ENCODE results near the gene KHDC3L.
"Not testable (repeated sequence)": the region's sequence is repeated elsewhere in the genome, so short reads cannot be mapped to it uniquely, and the experiment has no call there.

KHDC3L gene

GRCh38 chr6:73369563-73369962 is 7.1 kb downstream of the KHDC3L start, which contains the start of gene OOEP:
Gene OOEP (minus strand): TSS chr6:73369897. CDS start chr6:73369792, 105 bp downstream.
- no peak for DNase-seq (ENCODE audit: low read depth)

GRCh38 chr6:73371984-73372383 is 9.5 kb downstream of the KHDC3L start:
- DNase-seq (ENCODE audit: low read depth): no peak

GRCh38 chr6:73372516-73372915 is 10.1 kb downstream of the KHDC3L start:
- DNase-seq (ENCODE audit: low read depth): no peak

GRCh38 chr6:73375216-73375615 is 12.8 kb downstream of the KHDC3L start:
- no peak for DNase-seq (ENCODE audit: low read depth)

- no peak for DNase-seq (ENCODE audit: low read depth)
Observed at GRCh38 chr6:73377225-73377624, 14.8 kb downstream of the KHDC3L start.

GRCh38 chr6:73381531-73381930 is 19.1 kb downstream of the KHDC3L start:
- DNase-seq (ENCODE audit: low read depth): not testable (repeated sequence)

GRCh38 chr6:73382462-73383113 is 20.1 kb downstream of the KHDC3L start:
- no peak for DNase-seq (ENCODE audit: low read depth)

- DNase-seq (ENCODE audit: low read depth): no peak
Observed at GRCh38 chr6:73388433-73388799, 26.0 kb downstream of the KHDC3L start.

- peak; percentile 28 for DNase-seq (ENCODE audit: low read depth)
Observed at GRCh38 chr6:73388800-73389512, 26.5 kb downstream of the KHDC3L start.

GRCh38 chr6:73389854-73390253 is 27.4 kb downstream of the KHDC3L start:
- DNase-seq (ENCODE audit: low read depth): no peak

GRCh38 chr6:73391675-73392074 is 29.2 kb downstream of the KHDC3L start:
- no peak for DNase-seq (ENCODE audit: low read depth)

GRCh38 chr6:73392188-73392587 is 29.7 kb downstream of the KHDC3L start:
- DNase-seq (ENCODE audit: low read depth): not testable (repeated sequence)

GRCh38 chr6:73393278-73393677 is 30.8 kb downstream of the KHDC3L start:
- DNase-seq (ENCODE audit: low read depth): no peak

GRCh38 chr6:73394577-73395354 is 32.3 kb downstream of the KHDC3L start, which contains the start of gene DDX43:
Gene DDX43 (plus strand): TSS chr6:73394828. CDS start chr6:73394906, 78 bp downstream.
- no peak for DNase-seq (ENCODE audit: low read depth)

GRCh38 chr6:73395875-73396274 is 33.4 kb downstream of the KHDC3L start:
- DNase-seq (ENCODE audit: low read depth): no peak

- no peak for DNase-seq (ENCODE audit: low read depth)
Observed at GRCh38 chr6:73400656-73401055, 38.2 kb downstream of the KHDC3L start.

- no peak for DNase-seq (ENCODE audit: low read depth)
Observed at GRCh38 chr6:73409395-73409794, 46.9 kb downstream of the KHDC3L start.

- no peak for DNase-seq (ENCODE audit: low read depth)
Observed at GRCh38 chr6:73413102-73413501, 50.6 kb downstream of the KHDC3L start.

All from activated T-cell treated with anti-CD3 and anti-CD28 coated beads for 24 hours (primary cell).